HepG2 (cell line): ENCODE measurements around the gene PPAT. TPM values are rescaled to one million over a fixed set of nuclear protein-coding genes. Genes with fewer than 3 reads are reported as not detected.

Experiments used
- BCL3 ChIP-seq: sonication (generic); formaldehyde crosslinking; IDR thresholded peaks from 2 replicates; pipeline ENCODE4 v1.5.1; 2020; ENCODE audit warnings: mild to moderate bottlenecking, missing genetic modification reagents, moderate library complexity
- CSRNP1 ChIP-seq: sonication (generic); formaldehyde crosslinking; IDR thresholded peaks from 2 replicates; pipeline ENCODE4 v1.8.1; 2023; ENCODE audit warnings: mild to moderate bottlenecking, missing genetic modification reagents
- EZH2 ChIP-seq: conservative IDR thresholded peaks from 2 replicates; pipeline ENCODE4 v1.6.1; 2012; ENCODE audit warnings: mild to moderate bottlenecking, low read depth, low read length, moderate library complexity
- KAT7 ChIP-seq: IDR thresholded peaks from 2 replicates; pipeline ENCODE4 v1.6.1; 2018; ENCODE audit warnings: borderline replicate concordance, missing compliant biosample characterization
- MBD4 ChIP-seq: IDR thresholded peaks from 2 replicates; pipeline ENCODE4 v1.6.1; 2012; ENCODE audit warnings: low read length, inconsistent platforms, borderline replicate concordance
- NKX3-1 ChIP-seq: sonication (generic); formaldehyde crosslinking; IDR thresholded peaks from 2 replicates; pipeline ENCODE4 v1.5.0; 2020; ENCODE audit warnings: missing genetic modification reagents
- NR2F6 ChIP-seq, 2 experiments: IDR thresholded peaks; 2 replicates each; pipeline ENCODE4 v1.6.1; 2016; ENCODE audit warnings: antibody characterized with exemption in 1 of 2, mild to moderate bottlenecking in 1 of 2
- PBX3 ChIP-seq: sonication (generic); formaldehyde crosslinking; IDR thresholded peaks from 2 replicates; pipeline ENCODE4 v1.8.1; 2023; ENCODE audit warnings: missing genetic modification reagents, inconsistent platforms, borderline replicate concordance
- PCBP2 ChIP-seq: fragments of 200-400 bp; formaldehyde crosslinking; optimal IDR thresholded peaks from 2 replicates; pipeline ENCODE3; 2018; ENCODE audit warnings: low read length, low read depth; ENCODE audit not compliant: poor library complexity, severe bottlenecking
- RFX5 ChIP-seq: IDR thresholded peaks from 2 replicates; pipeline ENCODE4 v1.6.1; 2011; ENCODE audit warnings: low read depth, low read length, improper control_type of control experiment
- SP2 ChIP-seq: sonication (generic); formaldehyde crosslinking; IDR thresholded peaks from 2 replicates; pipeline ENCODE4 v1.5.1; 2020; ENCODE audit warnings: mild to moderate bottlenecking, missing genetic modification reagents
- SUZ12 ChIP-seq: fragments of 150-350 bp; IDR thresholded peaks from 2 replicates; pipeline ENCODE4 v1.6.1; 2014; ENCODE audit warnings: low read depth, low read length
- ZBTB26 ChIP-seq: IDR thresholded peaks from 2 replicates; pipeline ENCODE4 v1.6.1; 2016; ENCODE audit warnings: missing compliant biosample characterization, missing genetic modification reagents, borderline replicate concordance
- ZBTB33 ChIP-seq: sonication (generic); formaldehyde crosslinking; IDR thresholded peaks from 2 replicates; pipeline ENCODE4 v1.4.0; 2020; ENCODE audit warnings: missing genetic modification reagents
- ZNF224 ChIP-seq: sonication (generic); formaldehyde crosslinking; IDR thresholded peaks from 2 replicates; pipeline ENCODE4 v1.5.0; 2020; ENCODE audit warnings: mild to moderate bottlenecking, missing genetic modification reagents
- ZNF331 ChIP-seq: sonication (generic); formaldehyde crosslinking; IDR thresholded peaks from 2 replicates; pipeline ENCODE4 v1.4.0; 2020; ENCODE audit warnings: missing genetic modification reagents
- ZNF460 ChIP-seq: sonication (generic); formaldehyde crosslinking; IDR thresholded peaks from 2 replicates; pipeline ENCODE4 v1.5.1; 2020; ENCODE audit warnings: missing genetic modification reagents, mild to moderate bottlenecking, borderline replicate concordance
- ZNF510 ChIP-seq: sonication (generic); formaldehyde crosslinking; IDR thresholded peaks from 2 replicates; pipeline ENCODE4 v1.4.0; 2020; ENCODE audit warnings: low read depth, mild to moderate bottlenecking, missing genetic modification reagents
- ZNF543 ChIP-seq: sonication (generic); formaldehyde crosslinking; IDR thresholded peaks from 2 replicates; pipeline ENCODE4 v1.4.0; 2020; ENCODE audit warnings: mild to moderate bottlenecking, missing genetic modification reagents
- ZNF704 ChIP-seq: sonication (generic); formaldehyde crosslinking; IDR thresholded peaks from 2 replicates; pipeline ENCODE4 v1.8.1; 2023; ENCODE audit warnings: mild to moderate bottlenecking, inconsistent platforms, moderate library complexity, missing genetic modification reagents, borderline replicate concordance
- polyA plus RNA-seq, 8 experiments: library from polyadenylated mRNA; depleted of rRNA in 3 of 8; stranded (reverse) in 7 of 8; unstranded in 1 of 8; fragments of >200 nt; fragmentation: Illumina TruSeq in 4 of 8; extraction: Trizol in 4 of 8; gene quantifications; 2 replicates each; pipeline versions ENCODE4 v1.2.1 to v1.2.3, GENCODE V29; 2011 to 2016; ENCODE audit warnings: low read depth in 4 of 8, missing spikeins in 1 of 8, mixed read lengths in 1 of 8; ENCODE audit not compliant: insufficient read depth in 1 of 8
- total RNA-seq, 5 experiments: library from RNA; depleted of rRNA; stranded (reverse); fragments of >200 nt; fragmentation: Illumina TruSeq; extraction: Trizol; gene quantifications; 2 replicates each; pipeline ENCODE4 v1.2.3, GENCODE V29; 2016; ENCODE audit warnings: low read depth in 1 of 5

The PPAT gene
- total and polyA plus RNA-seq, 2 of the 13 experiments (the other 11 are each of a cell fraction or from before 2014, with no cell fraction given): 16.9 to 62.6 TPM

GRCh38 chr4:56467284-56468096, 32.1 kb upstream of the PPAT start, which contains the start of gene SRP72 (continued):
- TF ChIP-seq NKX3-1 (CRISPR knock-in tag): no peak
- peak; percentile 34; the same call in 1 of the 2 replicates for TF ChIP-seq ZNF331
- TF ChIP-seq MBD4: no peak
- peak; percentile 50; the same call in 1 of the 2 replicates for TF ChIP-seq ZNF510
- no peak; the same call in 1 of the 2 replicates for TF ChIP-seq BCL3 (CRISPR knock-in tag)
- TF ChIP-seq ZNF543 (CRISPR knock-in tag): peak; percentile 40; the same call in 1 of the 2 replicates
- TF ChIP-seq PCBP2: no peak
- no peak for TF ChIP-seq EZH2
- TF ChIP-seq ZBTB33 (CRISPR knock-in tag): no peak
- TF ChIP-seq CSRNP1 (CRISPR knock-in tag): no peak
- peak; percentile 36; the same call in 1 of the 2 replicates for TF ChIP-seq ZNF704 (CRISPR knock-in tag)
- no peak for TF ChIP-seq PBX3 (CRISPR knock-in tag)
- TF ChIP-seq SP2: peak; percentile 26; the same call in 1 of the 2 replicates
- TF ChIP-seq ZNF224 (CRISPR knock-in tag): no peak
- TF ChIP-seq ZBTB26: peak; percentile 69; the same call in 1 of the 2 replicates
- no peak for TF ChIP-seq RFX5
- no peak for TF ChIP-seq NR2F6 (IDR thresholded peaks at IDR 0.05)
- peak; percentile 43; the same call in 1 of the 2 replicates for TF ChIP-seq NR2F6 (CRISPR knock-in tag; IDR thresholded peaks at IDR 0.05)
- TF ChIP-seq ZNF460: no peak
- no peak for TF ChIP-seq KAT7 (CRISPR knock-in tag)
- TF ChIP-seq SUZ12: no peak
